BJ (cell line): ENCODE results near the gene OR51E2. TPM values are rescaled to one million over a fixed set of nuclear protein-coding genes. Genes with fewer than 3 reads are reported as not detected.

Experiments
- CTCF ChIA-PET: fragments of 350-600 bp; formaldehyde crosslinking; extraction: SDS; loops from one replicate; lab custom pipeline; 2021; ENCODE audit warnings: antibody characterized with exemption, inconsistent platforms; lab: Yijun Ruan, JAX
- POLR2A ChIA-PET: fragments of 300-600 bp; sonication (Branson Sonifier 250); formaldehyde crosslinking; extraction: SDS; loops from one replicate; lab custom pipeline; 2021; ENCODE audit warnings: antibody characterized with exemption; lab: Charles Lee
- DNase-seq: peaks from one replicate; pipeline ENCODE4 v3.0.0-alpha.2; 2011; ENCODE audit warnings: low read depth
- H3K27me3 ChIP-seq: 2 replicates; pipeline ENCODE4 v1.6.0; 2011; ENCODE audit warnings: low read length; ENCODE audit not compliant: control insufficient read depth, insufficient read depth
- H3K36me3 ChIP-seq: 2 replicates; pipeline ENCODE4 v1.5.1; 2011; ENCODE audit warnings: low read length; ENCODE audit not compliant: control insufficient read depth, insufficient read depth
- H3K4me3 ChIP-seq: 2 replicates; pipeline ENCODE4 v1.5.1; 2011; ENCODE audit warnings: low read depth, mild to moderate bottlenecking, control low read depth, low read length
- CTCF ChIP-seq: IDR thresholded peaks from 2 replicates; pipeline ENCODE4 v1.5.1; 2011; ENCODE audit warnings: low read depth, mild to moderate bottlenecking, control low read depth, inconsistent platforms, low read length, moderate library complexity; ENCODE audit not compliant: insufficient read depth
- polyA plus RNA-seq: library from polyadenylated mRNA; depleted of rRNA; stranded (reverse); fragments of >200 nt; gene quantifications from 2 replicates; pipeline ENCODE4 v1.2.3, GENCODE V29; 2011

OR51E2 gene
- polyA plus RNA-seq, 1 experiment: not detected

DNA sequence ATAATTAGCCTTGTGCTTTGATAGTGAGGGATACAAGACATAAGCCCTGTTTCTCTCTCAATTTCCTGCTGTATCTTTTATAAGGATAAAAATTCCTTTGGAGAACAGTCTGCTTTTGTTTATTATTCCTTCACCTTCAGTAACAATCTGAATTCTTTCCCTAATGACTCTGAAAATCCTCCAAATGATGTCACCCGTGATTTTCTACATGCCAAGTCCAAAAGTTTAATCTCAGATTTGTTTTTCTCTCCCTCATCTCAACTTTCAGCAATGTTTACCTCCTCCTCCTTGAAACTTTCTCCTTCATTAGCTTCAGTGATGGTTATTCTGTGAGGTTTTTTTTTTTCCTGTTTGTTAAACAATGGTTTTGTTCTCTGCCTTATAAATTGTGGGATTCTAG, 2.2 kb downstream of the OR51E2 start:
- POLR2A ChIA-PET: no interaction called here
- DNase-seq: no peak

DNA sequence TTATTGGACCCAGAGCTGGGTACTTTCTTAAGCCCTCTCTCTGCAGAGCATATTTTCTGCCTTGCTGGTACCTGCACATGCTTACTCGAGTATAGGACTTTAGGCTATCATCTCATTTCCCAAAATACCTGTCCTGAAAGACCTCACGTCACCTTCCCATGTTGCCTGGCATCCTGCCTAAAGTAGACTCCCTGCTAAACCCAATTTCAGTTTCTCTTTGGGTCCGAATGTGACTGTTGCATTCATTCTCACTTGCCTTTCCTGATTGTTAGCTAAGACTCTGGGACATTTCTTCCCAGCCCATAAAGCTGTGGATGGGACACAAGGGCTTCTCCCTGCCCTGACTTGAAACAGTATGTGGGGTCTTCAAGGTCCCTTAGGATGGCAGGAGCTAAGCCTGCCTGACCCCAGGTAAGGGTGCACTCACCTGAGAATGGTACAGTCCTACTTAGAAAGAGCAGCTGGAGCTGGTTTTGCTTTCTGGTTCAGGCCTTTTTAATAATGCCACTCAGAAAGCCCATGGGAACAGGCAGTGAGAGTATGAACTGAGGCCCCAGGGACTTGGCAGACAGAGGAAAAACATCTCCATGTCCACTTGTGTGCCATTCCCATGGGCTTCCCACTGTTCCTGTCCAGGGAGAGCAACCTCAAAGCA, 12.9 kb downstream of the OR51E2 start:
- H3K36me3 ChIP-seq: no peaks in the 10 kb centered on the region
- no peak for TF ChIP-seq CTCF
- POLR2A ChIA-PET: no interaction called here
- H3K27me3 ChIP-seq: no peaks in the 10 kb centered on the region
- CTCF ChIA-PET: no interaction called here
- no peak for DNase-seq
- H3K4me3 ChIP-seq: no peak overlapping the region

More for the DNA sequence above, 2.2 kb downstream of the OR51E2 start:
- no peak for TF ChIP-seq CTCF
- no peaks in the 10 kb centered on the region for H3K27me3 ChIP-seq
- CTCF ChIA-PET: no interaction called here
- no peak overlapping the region for H3K4me3 ChIP-seq
- H3K36me3 ChIP-seq: no peaks in the 10 kb centered on the region

GRCh38 chr11:4682623-4683419, 14.8 kb downstream of the OR51E2 start:
- POLR2A ChIA-PET: no interaction called here
- TF ChIP-seq CTCF: no peak
- Histone ChIP-seq H3K27me3 (no peaks in the 10 kb centered on the region), H3K36me3 (no peaks in the 10 kb centered on the region), H3K4me3 (no peak overlapping the region)
- CTCF ChIA-PET: no interaction called here
- no peak for DNase-seq

- TF ChIP-seq CTCF: no peak
- ChIA-PET POLR2A (no interaction called here), CTCF (no interaction called here)
- Histone ChIP-seq H3K4me3 (no peak overlapping the region), H3K36me3 (no peaks in the 10 kb centered on the region), H3K27me3 (no peaks in the 10 kb centered on the region)
- no peak for DNase-seq
Measured at GRCh38 chr11:4680341-4680740, 17.3 kb downstream of the OR51E2 start.

- no peak for TF ChIP-seq CTCF
- no peaks in the 10 kb centered on the region for H3K27me3 ChIP-seq
- no peak overlapping the region for H3K4me3 ChIP-seq
- no peak for DNase-seq
- CTCF ChIA-PET: no interaction called here
- POLR2A ChIA-PET: no interaction called here
- no peaks in the 10 kb centered on the region for H3K36me3 ChIP-seq
Measured at GRCh38 chr11:4677948-4678347, 19.7 kb downstream of the OR51E2 start.
